NB4 (cell line): Measurements from ENCODE around the gene VASN.
"Not testable (repeated sequence)": the region's sequence is repeated elsewhere in the genome, so short reads cannot be mapped to it uniquely, and the experiment has no call there.

Source experiments
- DNase-seq: peaks from one replicate; pipeline ENCODE4 v3.0.0; 2010; ENCODE audit warnings: low read depth
- H3K4me3 ChIP-seq: one replicate; pipeline ENCODE4 v1.5.1; 2011; ENCODE audit warnings: mild to moderate bottlenecking, low read depth, low read length, moderate library complexity
- MYC ChIP-seq: IDR thresholded peaks from 2 replicates; pipeline ENCODE4 v1.6.1; 2011; ENCODE audit warnings: low read depth, low read length
- POLR2A ChIP-seq: IDR thresholded peaks from 2 replicates; pipeline ENCODE4 v1.6.1; 2011; ENCODE audit warnings: mild to moderate bottlenecking; ENCODE audit not compliant: insufficient read length; ENCODE audit errors: extremely low read depth
- TF ChIP-seq, protein P1 (sequence below): IDR thresholded peaks from one replicate; pipeline ENCODE4 v1.5.1; 2012; ENCODE audit warnings: low read depth, low read length
- TF ChIP-seq, protein P2 (sequence below): IDR thresholded peaks from 2 replicates; pipeline ENCODE4 v1.6.1; 2011; ENCODE audit warnings: low read depth, low read length

The VASN gene

DNA sequence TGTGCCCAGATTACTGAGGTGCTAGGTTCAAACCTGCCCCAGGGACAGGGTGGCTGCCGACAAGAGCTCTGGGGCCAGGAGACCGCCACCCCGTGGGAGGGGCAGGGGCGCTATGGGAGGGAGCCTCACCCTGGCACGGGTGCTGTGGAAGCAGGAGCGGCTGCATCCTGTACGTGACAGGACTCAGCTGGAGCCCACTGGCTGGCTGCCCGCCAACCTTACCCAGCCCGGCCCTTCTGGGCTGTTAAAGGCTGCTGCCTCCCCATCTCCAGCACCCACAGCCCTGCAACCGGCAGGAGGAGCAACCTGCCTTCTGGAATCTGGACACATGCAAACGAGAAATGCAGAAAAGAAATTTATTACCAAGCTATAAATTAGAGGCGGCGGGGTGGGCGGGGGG, 31.7 kb upstream of the VASN start:
- no peak overlapping the region for H3K4me3 ChIP-seq
- TF ChIP-seq, protein P1, sequence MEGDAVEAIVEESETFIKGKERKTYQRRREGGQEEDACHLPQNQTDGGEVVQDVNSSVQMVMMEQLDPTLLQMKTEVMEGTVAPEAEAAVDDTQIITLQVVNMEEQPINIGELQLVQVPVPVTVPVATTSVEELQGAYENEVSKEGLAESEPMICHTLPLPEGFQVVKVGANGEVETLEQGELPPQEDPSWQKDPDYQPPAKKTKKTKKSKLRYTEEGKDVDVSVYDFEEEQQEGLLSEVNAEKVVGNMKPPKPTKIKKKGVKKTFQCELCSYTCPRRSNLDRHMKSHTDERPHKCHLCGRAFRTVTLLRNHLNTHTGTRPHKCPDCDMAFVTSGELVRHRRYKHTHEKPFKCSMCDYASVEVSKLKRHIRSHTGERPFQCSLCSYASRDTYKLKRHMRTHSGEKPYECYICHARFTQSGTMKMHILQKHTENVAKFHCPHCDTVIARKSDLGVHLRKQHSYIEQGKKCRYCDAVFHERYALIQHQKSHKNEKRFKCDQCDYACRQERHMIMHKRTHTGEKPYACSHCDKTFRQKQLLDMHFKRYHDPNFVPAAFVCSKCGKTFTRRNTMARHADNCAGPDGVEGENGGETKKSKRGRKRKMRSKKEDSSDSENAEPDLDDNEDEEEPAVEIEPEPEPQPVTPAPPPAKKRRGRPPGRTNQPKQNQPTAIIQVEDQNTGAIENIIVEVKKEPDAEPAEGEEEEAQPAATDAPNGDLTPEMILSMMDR: no peak
- TF ChIP-seq MYC: no peak
- TF ChIP-seq, protein P2, sequence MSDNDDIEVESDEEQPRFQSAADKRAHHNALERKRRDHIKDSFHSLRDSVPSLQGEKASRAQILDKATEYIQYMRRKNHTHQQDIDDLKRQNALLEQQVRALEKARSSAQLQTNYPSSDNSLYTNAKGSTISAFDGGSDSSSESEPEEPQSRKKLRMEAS: no peak
- TF ChIP-seq POLR2A: no peak
- DNase-seq: no peak

DNA sequence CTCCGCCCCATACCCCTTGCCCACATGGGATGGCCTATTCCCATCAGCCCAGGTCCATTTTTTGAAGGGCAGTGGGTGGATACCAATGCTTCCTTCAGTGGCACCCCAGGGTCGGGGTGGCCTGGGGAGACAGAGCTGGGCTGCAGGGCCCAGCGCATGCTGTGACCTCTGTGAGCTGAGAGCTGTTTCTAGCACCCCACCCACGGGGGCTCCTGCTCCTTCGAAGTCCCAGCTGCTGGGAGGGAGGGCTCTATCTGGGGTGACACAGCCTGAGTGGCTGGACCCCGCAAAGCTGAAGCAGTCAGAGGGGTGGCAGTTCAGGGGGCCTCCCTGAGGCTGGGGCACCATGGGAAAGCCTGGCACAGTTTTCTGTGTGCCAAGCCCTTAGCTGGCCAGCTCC, 31.2 kb upstream of the VASN start:
- TF ChIP-seq POLR2A: no peak
- TF ChIP-seq, protein P1: no peak
- H3K4me3 ChIP-seq: no peak overlapping the region
- DNase-seq: no peak

DNA sequence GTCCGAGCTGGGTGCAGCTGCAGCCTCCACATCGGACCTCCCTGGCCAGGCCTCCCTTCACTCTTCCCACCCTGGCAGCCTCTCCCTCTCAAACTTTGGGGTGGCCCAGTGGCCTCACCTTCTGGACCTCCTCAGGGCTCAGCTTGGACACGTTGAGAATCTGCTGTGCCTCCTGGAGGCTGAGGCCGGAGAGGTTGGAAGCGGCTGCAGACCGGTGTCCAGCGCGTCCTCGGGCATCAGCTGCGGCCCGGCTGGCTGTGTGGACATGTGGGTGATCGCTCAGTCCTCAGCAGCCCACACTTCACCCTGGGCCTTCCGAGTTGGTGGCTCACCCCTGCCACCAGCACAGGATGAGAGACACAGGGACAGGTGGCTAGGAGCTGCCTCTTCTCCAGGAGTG, 30.4 kb upstream of the VASN start:
- H3K4me3 ChIP-seq: no peak overlapping the region
- TF ChIP-seq, protein P2: no peak
- TF ChIP-seq POLR2A: no peak
- TF ChIP-seq, protein P1: no peak
- TF ChIP-seq MYC: no peak
- DNase-seq: no peak

DNA sequence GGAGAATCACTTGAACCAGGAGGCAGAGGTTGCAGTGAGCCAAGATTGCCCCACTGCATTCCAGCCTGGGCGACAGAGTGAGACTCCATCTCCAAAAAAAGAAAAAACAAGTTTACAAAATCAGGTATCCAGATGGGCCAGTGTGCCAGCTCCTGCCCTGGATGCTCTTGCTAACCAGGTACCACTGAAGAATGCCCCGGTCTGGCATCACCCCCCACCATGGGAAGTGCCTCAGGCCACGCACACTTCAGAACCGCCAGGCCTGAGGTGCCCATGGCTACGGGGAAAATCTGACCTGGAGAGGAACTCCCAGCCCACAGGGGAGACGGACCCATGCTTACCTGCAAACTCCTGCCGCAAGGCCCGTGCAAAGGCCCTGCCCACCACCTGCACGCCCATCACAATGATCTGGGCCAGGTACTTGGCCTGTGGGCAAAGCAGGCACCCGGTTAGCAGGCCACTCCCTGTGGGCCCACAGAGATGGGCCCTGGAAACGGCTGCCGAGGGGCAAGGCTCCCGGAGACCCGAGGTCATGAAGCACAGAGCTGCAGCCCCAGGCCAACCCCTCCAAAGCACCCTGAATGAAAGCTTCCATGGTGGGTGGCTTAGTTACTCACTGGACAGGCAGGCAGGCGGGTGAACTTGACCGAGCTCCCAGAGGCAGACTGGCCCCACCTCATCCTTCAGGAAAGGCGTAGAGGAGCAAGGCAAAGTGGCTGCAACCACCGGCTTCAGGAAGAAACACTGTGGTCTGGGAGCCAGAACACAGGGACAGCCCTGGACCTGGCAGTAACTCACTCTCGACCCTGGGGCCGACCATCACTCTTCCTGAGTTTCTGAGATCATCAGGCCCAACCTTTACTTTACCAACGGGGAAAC, 28.5 kb upstream of the VASN start:
- DNase-seq: no peak
- no peak overlapping the region for H3K4me3 ChIP-seq
- TF ChIP-seq, protein P1: no peak
- no peak for TF ChIP-seq POLR2A
- TF ChIP-seq MYC: no peak
- TF ChIP-seq, protein P2: no peak

DNA sequence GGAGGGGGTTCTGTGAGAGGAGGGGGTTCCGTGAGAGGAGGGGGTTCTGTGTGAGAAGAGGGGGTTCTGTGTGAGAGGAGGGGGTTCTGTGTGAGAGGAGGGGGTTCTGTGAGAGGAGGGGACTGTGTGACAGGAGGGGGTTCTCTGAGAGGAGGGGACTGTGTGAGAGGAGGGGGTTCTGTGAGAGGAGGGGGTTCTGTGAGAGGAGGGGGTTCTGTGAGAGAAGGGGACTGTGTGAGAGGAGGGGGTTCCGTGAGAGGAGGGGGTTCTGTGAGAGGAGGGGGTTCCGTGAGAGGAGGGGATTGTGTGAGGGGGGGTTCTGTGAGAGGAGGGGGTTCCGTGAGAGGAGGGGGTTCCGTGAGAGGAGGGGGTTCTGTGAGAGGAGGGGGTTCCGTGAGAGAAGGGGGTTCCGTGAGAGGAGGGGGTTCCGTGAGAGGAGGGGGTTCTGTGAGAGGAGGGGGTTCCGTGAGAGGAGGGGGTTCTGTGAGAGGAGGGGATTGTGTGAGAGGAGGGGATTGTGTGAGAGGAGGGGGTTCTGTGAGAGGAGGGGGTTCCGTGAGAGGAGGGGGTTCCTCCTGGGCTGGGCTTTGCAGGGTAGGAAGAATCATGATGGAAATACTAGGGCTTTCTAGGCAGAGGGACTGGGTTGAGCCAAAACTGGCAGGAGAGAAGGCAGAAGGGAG, 27.2 kb upstream of the VASN start:
- DNase-seq, H3K4me3 ChIP-seq: not testable (repeated sequence)

DNA sequence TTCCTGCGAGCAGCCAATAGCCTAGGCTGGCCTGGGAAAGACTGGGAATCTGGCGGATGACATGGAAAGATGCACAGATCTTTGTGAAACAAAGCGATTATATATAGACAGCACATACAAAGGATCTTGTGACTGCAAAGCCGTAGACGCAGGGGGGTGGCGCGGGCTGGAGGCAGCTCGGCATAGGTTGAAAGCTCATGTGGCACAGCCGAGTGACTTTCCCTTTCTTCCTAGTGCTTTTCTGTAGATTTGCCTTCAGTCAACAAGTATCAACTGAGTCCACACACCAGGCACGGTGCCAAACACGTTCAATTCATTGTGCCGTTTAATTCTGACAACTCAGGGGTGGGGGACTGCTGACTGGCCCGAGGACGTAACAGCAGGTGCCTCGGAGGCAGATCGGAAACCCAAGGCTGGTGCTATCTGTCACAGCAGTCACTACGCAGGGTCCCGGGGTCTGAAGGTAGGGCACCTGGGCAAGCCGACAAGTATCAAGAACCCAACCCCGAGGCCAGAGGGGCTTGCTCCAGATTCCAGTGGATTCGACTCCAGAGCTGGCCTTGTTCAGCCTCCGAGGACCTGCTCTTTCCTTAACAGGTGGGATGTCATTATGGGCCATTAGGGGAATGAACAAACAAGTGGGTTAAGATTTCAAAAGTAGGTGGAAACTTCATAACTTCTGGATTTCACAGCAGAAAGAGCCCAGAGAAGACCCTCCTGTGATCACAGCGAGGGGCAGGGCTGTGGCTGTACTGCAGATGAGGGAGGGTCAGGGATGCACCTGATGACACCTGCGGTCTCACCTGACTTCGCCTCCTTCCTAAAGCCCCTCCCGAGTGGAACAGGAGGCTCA, 26.4 kb upstream of the VASN start:
- TF ChIP-seq, protein P1: no peak
- TF ChIP-seq, protein P2: no peak
- TF ChIP-seq MYC (no peak), POLR2A (no peak)
- DNase-seq: no peak
- no peak overlapping the region for H3K4me3 ChIP-seq
